ENCODE measurements around the gene ADPRS. TPM values are rescaled to one million over a fixed set of nuclear protein-coding genes. Genes with fewer than 3 reads are reported as not detected.

The ADPRS gene
- total RNA-seq, 1 donor: 25.0 TPM

GRCh38 chr1:36128905-36129206 is 40.2 kb downstream of the ADPRS start:
- H3K4me3 ChIP-seq (ENCODE audit: low read depth, low read length): no peak overlapping the region
- TF ChIP-seq CTCF (IDR thresholded peaks at IDR 0.05; ENCODE audit: insufficient read depth, low read depth, low read length): no peak
- DNase-seq (ENCODE audit: low read depth): no peak

GRCh38 chr1:36132029-36132428 is 43.3 kb downstream of the ADPRS start:
- no peak overlapping the region for H3K4me3 ChIP-seq (ENCODE audit: low read depth, low read length)
- no peak for TF ChIP-seq CTCF (IDR thresholded peaks at IDR 0.05; ENCODE audit: insufficient read depth, low read depth, low read length)
- no peak for DNase-seq (ENCODE audit: low read depth)

GRCh38 chr1:36133484-36133883 is 44.8 kb downstream of the ADPRS start:
- no peak overlapping the region for H3K4me3 ChIP-seq (ENCODE audit: low read depth, low read length)
- peak; percentile 97 for DNase-seq (ENCODE audit: low read depth)
- no peak for TF ChIP-seq CTCF (IDR thresholded peaks at IDR 0.05; ENCODE audit: insufficient read depth, low read depth, low read length)

- no peak overlapping the region for H3K4me3 ChIP-seq (ENCODE audit: low read depth, low read length)
- no peak for TF ChIP-seq CTCF (IDR thresholded peaks at IDR 0.05; ENCODE audit: insufficient read depth, low read depth, low read length)
- no peak for DNase-seq (ENCODE audit: low read depth)
These were observed 45.3 kb downstream of the ADPRS start for GRCh38 chr1:36134031-36134430.

GRCh38 chr1:36134505-36135329 is 46.0 kb downstream of the ADPRS start:
- DNase-seq (ENCODE audit: low read depth): peak; percentile 67
- TF ChIP-seq CTCF (IDR thresholded peaks at IDR 0.05; ENCODE audit: insufficient read depth, low read depth, low read length): peak; percentile 80
- no peak overlapping the region for H3K4me3 ChIP-seq (ENCODE audit: low read depth, low read length)

- H3K4me3 ChIP-seq (ENCODE audit: low read depth, low read length): no peak overlapping the region
- no peak for DNase-seq (ENCODE audit: low read depth)
- TF ChIP-seq CTCF (IDR thresholded peaks at IDR 0.05; ENCODE audit: insufficient read depth, low read depth, low read length): no peak
These were observed 46.6 kb downstream of the ADPRS start for GRCh38 chr1:36135330-36135667.

GRCh38 chr1:36135796-36136195 is 47.1 kb downstream of the ADPRS start:
- no peak for TF ChIP-seq CTCF (IDR thresholded peaks at IDR 0.05; ENCODE audit: insufficient read depth, low read depth, low read length)
- DNase-seq (ENCODE audit: low read depth): no peak
- H3K4me3 ChIP-seq (ENCODE audit: low read depth, low read length): no peak overlapping the region

Measured in fibroblast of villous mesenchyme (primary cell).